NCI-H1417 treated with DMSO at 0.1 percent for 48 hours (cell line): ENCODE results near the gene ADCY9.
"Not testable (repeated sequence)": the region's sequence is repeated elsewhere in the genome, so short reads cannot be mapped to it uniquely, and the experiment has no call there.

Experiments used
- DNase-seq: peaks from one replicate; lab custom pipeline; 2025; lab: John Stamatoyannopoulos, UW

The ADCY9 gene

DNA sequence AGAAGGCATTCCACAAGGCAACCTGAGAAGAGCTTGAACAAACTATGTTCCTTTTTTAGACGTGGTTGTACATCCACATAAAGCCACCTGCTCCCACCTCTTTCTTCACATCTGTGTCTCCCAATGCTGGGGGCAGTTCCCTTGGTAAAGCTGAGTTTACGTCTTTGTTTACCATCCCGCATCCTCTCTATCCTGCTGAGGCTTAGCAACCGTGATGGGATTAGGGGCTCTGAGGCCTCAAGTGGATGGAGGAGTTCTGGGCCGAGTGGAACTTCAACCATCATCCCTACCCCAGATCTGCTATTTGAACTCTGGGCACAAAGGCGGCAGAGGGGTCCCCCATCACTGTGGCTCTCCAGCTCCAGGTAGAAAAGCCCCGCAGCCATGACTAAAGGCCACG is 141.5 kb downstream of the ADCY9 start:
- DNase-seq: no peak

DNA sequence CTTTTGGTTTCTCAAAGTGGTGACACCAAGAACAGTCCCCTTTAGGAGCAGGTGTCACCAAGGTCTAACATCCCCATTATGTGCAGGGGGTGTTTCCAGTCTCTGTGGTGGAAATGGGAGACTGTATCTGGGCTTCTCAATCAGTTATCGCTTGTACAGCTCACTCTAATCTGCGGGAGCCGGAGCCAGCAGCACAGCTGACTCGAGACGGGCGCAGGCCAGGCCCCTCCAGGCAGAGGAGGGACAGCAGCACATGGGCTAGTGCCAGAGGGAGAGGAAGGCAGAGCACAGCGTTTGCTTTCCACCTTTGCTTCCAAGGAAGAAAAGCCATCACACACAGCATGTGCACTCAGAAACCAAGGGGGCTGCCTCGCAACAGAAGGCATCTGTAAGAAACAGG is 144.5 kb downstream of the ADCY9 start:
- no peak for DNase-seq

DNA sequence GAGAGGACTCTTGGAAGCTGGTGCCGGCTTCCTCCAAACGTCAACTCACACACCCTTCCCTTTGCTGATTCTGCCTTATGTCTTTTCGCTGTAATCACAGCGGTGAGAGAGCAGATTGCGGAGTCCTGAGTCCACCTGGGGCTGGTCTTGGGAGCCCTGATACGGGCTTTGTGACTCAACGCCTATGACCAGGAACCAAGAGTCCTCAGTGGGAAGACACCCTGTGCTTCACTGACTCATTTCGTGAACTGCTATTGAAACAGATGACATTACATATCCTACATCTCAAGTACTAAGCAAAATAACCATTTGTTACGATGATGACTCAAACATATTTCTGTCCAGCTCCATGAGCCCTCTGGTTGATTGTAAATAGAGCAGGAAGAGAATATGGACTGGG is 145.0 kb downstream of the ADCY9 start:
- no peak for DNase-seq

DNA sequence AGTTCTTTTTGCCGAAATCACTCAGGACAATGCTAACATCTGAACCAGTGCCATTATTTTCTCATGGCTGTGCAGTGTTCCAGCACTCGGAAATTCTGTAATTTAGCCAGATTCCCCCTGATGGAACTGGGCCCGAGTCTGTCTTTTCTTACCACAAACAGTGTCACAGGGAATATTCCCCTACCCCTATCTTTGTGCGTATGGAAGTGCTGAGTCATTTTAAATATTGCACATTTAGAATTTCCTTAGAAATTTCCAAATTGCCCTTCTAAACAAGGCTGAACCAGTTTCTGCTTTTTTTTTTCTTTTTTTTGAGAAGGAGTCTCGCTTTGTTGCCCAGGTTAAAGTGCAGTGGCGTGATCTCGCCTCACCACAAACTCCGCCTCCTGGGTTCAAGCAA is 147.7 kb downstream of the ADCY9 start:
- DNase-seq: no peak

DNA sequence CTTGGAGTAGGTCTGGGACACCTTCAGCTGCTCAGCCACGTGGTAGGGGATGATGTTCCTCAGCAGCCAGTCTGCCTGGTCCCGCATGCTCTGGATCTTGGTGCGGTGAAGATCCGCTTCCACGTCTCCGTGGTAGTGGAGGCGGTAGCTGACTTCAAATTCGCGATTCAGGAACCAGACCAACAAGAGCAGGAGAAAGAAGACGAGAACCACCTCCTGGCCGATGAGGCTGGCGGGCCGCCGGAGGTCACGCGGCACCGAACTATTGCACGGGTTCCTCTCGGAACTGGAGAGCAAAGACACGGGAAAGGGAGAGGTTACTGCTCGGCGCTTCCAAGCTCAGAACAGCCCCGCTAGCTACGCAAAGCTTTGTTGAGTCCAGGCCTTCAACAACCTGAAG is 149.6 kb downstream of the ADCY9 start:
- no peak for DNase-seq

DNA sequence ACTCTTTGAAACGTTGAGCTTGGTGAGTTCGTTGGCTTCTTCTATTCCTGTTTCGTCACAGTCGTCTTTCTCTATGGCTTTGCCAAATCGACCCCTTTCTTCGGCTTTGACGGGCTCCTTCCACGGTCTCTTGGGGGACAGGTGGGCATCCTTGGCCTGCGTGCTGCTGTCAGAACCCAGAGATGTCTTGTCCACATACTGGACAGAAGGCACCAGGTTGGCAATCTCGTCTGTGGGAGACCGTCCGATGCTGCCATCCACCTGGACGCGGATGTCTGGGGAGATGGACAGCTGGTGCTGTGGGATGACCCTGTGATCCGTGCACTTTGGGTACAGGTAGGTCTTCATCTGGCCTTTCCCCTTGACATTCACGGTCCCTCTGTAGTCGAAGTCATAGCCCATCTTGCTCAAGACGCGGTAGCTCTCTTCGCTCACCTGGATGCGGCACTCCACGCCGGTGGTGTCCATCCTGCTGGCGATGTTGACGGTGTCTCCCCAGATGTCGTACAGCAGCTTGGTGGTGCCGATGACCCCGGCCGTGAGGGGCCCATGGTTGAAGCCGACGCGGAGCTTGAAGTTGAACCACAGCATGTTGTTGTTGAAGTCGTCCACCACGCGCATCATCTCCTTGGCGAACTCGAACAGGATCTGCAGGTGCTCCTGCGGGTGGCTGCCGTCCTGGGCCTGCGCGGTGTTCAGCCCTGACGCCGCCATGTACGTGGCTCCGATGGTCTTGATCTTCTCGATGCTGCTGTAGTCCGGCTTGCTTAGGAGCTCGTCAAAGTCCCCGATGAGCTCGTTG is 150.3 kb downstream of the ADCY9 start:
- DNase-seq: no peak

DNA sequence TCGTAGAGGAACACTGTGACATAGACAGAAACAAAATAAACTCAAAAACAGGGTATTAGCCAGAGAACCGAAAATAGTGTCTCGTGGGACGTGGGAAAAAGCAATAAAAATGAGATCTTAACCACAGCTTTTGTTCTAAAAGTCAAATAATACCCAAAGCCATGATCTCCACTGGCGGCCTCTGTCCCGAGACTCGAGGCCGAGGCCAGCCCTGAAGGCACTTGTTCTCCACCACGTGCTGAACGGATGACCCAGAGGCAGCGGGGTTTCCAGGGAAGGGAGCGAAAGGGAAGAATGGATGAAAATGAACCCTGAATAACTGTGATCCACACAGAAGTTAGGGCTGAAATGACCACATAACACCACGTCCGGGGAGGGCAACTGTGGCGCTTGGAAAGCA is 150.9 kb downstream of the ADCY9 start:
- no peak for DNase-seq

DNA sequence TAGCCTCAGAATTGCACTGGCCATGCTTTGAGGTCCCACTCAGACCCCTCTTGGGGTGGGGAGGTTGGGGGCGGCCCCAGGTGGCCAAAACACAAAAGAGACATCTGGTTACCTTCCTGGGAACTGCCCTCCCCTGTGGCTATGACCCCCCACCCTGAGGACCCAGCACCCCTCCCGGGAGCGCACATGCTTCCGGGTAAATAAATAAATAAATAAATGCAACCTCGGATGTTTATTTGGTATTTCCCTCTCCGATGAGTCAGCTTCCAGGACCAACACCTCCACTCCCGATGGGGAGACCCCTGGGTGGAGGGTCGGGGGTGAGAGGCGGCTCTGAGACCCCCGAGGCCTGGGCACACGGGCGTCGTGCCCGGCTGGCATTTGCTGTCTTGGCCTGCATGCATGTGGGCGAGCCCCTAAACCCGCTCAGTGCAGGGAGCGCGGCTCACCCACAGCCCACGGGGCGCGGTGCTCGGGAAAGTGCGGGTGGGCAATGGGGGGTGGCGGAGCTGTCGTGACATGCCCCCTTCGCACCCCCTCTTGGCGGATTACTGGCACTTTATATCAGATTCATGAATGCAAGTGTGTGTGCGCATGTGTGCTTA is 151.5 kb downstream of the ADCY9 start:
- DNase-seq: no peak

DNA sequence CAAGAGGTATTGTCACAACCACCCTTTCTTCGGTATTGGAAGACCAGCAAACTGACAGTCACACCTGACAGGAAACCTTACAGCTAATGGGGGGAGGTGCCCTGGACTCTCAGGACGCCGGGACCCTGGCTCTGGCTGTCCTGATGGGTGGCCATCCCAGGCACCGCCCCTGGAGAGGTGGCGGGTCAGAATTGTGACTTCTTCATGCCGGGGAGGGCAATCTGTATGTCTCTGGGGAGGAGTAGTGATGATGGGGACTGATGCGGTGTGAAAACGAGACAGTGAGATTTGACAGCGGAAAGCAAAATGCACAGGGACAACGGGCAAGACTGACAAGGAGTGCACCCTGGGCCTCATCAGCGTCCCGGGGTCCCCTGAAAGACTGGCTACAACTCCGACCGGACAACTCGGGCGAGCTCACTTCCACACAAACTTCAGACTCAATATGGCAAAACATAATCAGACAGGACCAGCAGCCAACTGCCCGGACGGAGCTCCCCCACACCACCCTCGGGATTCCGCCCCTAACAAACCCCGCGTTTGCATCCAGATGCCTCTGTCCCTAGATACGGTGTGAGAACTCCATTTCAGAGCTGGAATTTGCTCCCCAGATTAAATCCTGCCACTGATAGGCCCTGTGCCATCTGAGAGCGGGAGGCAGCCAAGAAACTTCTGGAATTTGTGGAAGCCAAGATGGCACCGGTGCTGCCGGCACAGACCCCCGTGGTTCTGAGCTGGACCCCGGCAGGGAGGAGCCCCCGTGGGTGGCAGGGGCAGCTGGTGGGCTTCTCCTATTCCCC is 152.2 kb downstream of the ADCY9 start:
- DNase-seq: no peak

DNA sequence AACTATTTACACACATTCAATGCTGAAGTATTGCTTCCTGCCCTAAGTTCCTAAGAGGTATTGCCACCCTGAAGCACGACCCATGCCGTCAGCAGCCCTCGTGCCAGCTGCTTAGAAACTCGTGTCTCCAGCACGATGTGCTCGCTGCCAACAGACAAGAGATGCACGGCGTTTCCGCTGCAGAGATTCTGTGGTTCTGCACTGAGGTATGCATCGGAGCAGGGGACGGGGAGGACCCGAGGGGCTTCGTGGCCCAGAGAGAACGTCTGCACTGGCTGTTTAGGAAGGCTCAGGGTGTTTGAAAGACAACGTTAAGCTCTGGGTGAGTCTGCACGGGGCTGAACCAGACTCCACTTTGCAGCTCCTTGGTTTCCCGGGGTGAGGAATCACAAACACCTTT is 153.0 kb downstream of the ADCY9 start:
- DNase-seq: peak; percentile 14

DNA sequence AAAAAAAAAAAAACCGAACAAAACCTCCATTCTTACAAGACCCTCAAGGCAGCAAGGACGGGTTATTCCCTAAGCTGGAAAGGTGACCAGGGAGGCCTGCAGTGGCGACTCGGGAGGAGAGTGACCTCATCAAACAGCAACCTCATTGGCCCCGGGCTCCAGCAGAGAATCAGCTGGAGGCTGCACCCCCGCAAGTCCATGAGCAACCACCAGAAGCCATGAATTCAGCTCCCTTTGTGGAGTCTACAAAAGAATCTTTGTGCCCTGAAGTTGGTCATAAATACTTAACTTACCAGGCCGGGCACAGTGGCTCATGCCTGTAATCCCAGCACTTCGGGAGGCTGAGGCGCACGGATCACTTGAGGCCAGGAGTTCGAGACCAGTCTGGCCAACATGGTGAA is 154.8 kb downstream of the ADCY9 start:
- DNase-seq: no peak

DNA sequence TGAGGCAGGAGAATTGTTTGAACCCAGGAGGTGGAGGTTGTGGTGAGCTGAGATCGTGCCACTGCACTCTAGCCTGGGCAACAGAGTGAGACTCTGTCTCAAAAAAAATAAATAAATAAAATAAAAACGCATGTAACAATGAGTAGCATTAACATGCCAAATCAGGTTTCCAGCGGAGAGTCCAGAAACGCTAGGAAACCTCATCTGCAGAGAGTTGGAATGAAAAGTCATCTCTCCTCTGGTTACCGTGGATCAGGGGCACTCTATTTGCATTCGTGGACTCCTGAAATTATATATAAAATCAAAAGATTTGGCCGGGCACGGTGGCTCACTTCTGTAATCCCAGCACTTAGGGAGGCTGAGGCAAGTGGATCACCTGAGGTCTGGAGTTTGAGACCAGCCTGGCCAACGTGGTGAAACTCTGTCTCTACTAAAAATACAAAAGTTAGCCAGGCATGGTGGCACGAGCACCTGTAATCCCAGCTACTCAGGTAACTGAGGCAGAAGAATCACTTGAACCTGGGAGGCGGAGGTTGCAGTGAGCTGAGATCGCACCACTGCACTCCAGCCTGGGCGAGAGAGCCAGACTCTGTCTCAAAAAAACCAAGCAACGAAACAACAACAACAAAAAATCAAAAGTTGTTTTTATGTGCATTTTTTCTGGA is 156.2 kb downstream of the ADCY9 start:
- DNase-seq: not testable (repeated sequence)

DNA sequence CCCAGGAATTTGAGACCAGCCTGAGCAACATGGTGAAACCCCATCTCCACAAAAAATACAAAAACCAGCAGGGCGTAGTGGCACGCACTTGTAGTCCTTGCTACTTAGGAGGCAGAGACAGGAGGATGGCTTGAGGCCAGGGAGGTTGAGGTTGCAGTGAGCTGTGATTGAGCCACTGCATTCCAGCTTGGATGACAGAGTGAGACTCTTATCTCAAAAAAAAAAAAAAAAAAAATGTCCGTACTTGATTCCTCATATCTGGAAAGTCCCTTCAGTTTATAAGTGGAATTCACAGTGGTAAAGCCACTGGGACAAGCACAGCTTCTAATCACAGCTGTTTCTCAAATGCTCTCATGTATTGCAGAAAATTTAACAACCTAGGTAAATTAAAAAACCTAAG is 157.1 kb downstream of the ADCY9 start:
- no peak for DNase-seq

DNA sequence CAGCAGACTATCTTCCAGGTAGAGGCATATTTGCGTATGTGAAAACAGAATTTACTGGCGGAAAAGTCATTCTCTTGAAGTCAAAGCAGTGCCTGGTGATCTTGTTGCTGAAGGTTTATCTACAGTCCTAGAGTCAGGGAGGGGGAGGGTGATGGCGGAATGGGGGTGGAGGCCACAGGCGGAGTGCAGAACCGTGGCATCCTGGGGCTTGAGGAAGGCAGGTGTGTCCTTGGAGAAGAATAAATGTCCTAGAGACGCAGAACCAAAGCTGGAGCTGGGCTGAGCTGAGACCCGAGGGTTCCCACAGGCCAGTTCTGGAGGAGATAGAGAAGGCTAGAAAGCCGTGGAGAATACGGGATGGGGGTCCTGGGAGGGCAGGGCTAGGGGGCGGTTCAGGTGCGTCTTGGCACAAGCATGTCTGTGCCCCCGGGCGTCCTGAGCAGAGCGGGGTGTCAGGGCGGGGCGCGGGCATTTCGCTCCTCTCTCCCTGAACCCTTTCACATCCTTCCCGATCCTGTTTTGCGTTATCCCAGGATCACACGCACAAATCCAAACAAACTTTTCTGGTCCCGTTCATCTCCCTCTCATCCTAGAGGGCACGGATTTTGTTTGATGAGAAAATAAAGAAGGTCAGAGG is 158.8 kb downstream of the ADCY9 start:
- DNase-seq: no peak

DNA sequence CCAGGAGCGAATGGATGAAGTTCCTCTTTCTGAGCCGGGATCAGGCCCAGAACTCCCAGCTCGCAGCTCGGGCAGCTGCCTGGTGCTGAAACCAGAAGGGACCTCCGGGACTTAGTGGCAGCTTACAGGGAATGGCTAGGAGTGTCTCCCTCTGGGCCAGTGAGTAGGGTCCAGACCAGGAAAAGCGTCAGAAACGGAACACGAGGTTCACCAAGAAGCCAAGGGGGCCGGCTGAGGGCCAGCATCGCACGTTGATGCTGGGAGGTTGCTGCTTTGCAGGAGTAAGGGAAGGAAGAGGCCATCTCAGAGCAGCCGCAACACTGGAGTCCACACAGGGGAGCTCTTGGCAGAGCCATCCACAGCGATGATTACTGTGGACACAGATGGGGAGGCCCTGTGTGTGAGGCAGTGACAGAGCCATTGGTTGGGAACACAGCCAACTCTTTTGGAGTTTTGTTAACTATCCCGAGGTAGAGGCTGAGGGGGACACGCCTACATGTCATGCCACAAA is 161.8 kb downstream of the ADCY9 start:
- no peak for DNase-seq

DNA sequence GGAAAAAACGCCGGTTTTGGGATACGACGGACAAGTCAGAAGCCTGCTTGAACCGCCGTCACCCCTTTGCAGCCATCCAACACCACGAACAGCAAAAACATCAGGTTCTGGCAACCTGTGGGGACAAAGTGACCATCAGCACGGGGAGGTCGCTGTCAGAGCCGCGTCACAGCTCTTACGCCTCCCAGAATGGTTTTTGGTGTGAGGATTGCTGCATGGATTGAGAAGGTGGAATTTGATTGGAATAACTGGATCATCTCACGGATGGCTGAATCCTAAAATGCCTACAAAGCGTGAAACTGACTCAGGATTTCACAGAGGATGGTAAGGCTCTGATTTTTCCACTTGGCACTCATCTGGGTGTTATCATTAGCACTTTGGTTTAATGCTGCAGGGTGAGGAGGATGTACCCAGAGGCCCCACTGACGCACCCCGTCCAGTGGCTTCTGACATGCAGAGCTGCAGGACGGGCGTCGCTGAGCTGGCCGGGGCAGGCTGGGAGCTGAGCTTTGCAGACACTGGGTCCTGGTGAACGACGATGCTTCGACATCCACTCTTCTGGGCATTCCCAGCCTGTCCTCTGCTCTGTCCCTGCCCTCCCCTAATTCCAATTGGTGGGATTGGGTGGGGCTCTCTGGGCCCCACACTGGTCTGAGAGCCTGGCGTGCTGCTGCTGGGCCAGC is 162.4 kb downstream of the ADCY9 start:
- no peak for DNase-seq

DNA sequence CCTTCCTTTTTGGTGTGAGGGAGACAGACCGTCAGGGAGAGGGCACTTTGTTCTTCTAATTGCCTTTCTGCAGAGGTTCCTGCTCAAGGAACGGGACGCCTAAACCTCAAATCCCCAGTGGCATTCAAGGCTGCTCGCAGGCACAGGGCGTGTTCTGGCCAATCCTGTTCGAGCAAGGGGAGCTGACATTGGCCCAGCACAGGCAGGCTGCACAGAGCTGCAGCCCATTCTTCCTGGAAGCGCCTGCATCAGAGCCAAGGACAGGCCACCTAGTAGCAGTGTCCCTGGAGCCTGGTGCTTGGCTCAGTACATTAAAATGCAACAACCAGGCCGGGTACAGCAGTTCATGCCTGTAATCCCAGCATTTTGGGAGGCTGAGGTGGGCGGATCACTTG is 163.5 kb downstream of the ADCY9 start:
- no peak for DNase-seq

DNA sequence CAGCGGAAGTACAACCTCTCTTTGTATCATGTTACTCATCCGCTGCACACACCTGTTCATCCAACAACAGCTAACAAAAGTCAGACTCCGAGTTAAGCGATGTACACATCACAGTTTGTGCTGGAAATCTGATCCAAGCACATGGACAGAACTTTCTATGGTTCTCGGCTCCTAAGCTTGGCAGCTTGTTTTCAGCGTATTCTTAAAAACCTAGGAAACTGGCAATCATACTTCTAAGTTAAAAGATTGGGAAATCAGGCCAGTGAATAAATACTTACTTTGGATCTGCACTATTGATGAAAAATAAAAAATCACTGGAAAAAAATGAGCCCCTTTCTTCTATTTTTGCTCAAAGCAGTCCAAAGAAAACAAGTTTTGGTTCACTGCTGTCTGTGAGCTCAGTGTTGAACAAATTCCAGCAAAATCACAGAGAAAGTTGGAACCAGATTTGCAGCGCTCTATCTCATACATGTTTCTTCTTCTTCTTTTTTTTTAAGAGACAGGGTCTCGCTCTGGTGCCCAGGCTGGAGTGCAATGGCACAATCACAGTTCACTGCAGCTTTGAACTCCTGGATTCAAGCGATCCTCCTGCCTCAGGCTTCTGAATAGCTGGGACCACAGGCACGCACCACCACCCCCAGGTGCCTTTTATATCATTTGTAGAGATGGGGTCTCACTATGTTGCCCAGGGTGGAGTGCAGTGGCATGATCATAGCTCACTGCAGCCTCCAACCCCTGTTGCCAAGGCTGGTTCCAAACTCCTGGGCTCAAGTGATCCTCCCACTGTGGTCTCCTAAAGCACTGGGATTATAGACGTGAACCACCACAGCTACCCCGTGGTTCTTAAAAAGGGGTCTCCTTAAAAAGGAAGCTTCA is 164.1 kb downstream of the ADCY9 start:
- DNase-seq: no peak

DNA sequence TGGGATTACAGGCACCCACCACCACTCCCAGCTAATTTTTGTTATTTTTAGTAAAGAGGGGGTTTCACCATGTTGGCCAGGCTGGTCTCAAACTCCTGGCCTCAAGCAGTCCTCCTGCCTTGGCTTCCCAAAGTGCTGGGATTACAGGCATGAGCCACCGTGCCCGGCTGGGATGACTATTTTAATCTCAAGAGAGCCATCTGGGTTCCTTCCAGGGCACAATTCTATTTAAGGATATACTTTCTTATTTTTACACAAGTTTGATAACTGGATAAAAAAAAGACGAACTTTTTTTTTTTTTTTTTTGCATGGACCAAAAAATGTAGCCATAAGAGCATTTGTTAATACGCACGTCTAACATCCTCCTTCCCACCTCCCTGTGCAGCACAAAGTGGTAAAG is 164.9 kb downstream of the ADCY9 start:
- DNase-seq: not testable (repeated sequence)
